Astrocyte (in vitro differentiated cells and primary cell): ENCODE data around the gene ZGPAT. TPM values are rescaled to one million over a fixed set of nuclear protein-coding genes. Genes with fewer than 3 reads are reported as not detected.

ENCODE experiments used
- DNase-seq: peaks from one replicate; pipeline ENCODE4 v3.0.0-alpha.2; 2010; ENCODE audit warnings: low read depth
- FAIRE-seq: peaks from 2 replicates; lab custom pipeline; 2011; peaks lifted over from hg19 to GRCh38; lab: Jason Lieb, UNC
- H2AFZ ChIP-seq: 2 replicates; pipeline ENCODE4 v1.6.0; 2012; ENCODE audit warnings: low read depth, low read length, inconsistent platforms
- H3K27ac ChIP-seq: 2 replicates; pipeline ENCODE4 v1.5.1; 2011; ENCODE audit warnings: low read depth, low read length, inconsistent platforms
- H3K27me3 ChIP-seq: 2 replicates; pipeline ENCODE4 v1.6.0; 2011; ENCODE audit warnings: low read length, inconsistent platforms; ENCODE audit not compliant: insufficient read depth
- H3K36me3 ChIP-seq: 2 replicates; pipeline ENCODE4 v1.5.1; 2011; ENCODE audit warnings: low read length, inconsistent platforms; ENCODE audit not compliant: insufficient read depth
- H3K4me1 ChIP-seq: 2 replicates; pipeline ENCODE4 v1.5.1; 2011; ENCODE audit warnings: low read length, inconsistent platforms; ENCODE audit not compliant: insufficient read depth
- H3K4me2 ChIP-seq: 2 replicates; pipeline ENCODE4 v1.6.0; 2012; ENCODE audit warnings: low read length, inconsistent platforms
- H3K4me3 ChIP-seq: 2 replicates; pipeline ENCODE4 v1.5.1; 2011; ENCODE audit warnings: low read depth, mild to moderate bottlenecking, low read length, inconsistent platforms; ENCODE audit not compliant: insufficient read depth
- H3K79me2 ChIP-seq: 2 replicates; pipeline ENCODE4 v1.6.0; 2012; ENCODE audit warnings: mild to moderate bottlenecking, low read length, inconsistent platforms; ENCODE audit not compliant: insufficient read depth
- H3K9ac ChIP-seq: 2 replicates; pipeline ENCODE4 v1.6.0; 2012; ENCODE audit warnings: mild to moderate bottlenecking, low read length, inconsistent platforms
- H3K9me3 ChIP-seq: 2 replicates; pipeline ENCODE4 v1.5.1; 2012; ENCODE audit warnings: low read depth, mild to moderate bottlenecking, low read length, inconsistent platforms; ENCODE audit not compliant: insufficient read depth
- H4K20me1 ChIP-seq: 2 replicates; pipeline ENCODE4 v1.6.0; 2012; ENCODE audit warnings: low read length, inconsistent platforms; ENCODE audit not compliant: insufficient read depth
- H3K27ac Mint-ChIP-seq: one replicate; pipeline ENCODE4 v1.8.0; 2021; ENCODE audit warnings: mild to moderate bottlenecking, mixed read lengths; ENCODE audit not compliant: unreplicated experiment
- H3K27me3 Mint-ChIP-seq: one replicate; pipeline ENCODE4 v1.8.0; 2021; ENCODE audit warnings: low read depth, mixed read lengths; ENCODE audit not compliant: unreplicated experiment
- H3K36me3 Mint-ChIP-seq: one replicate; pipeline ENCODE4 v1.8.0; 2021; ENCODE audit warnings: low read depth, mixed read lengths; ENCODE audit not compliant: unreplicated experiment
- H3K4me1 Mint-ChIP-seq: one replicate; pipeline ENCODE4 v1.8.0; 2021; ENCODE audit warnings: low read depth, mixed read lengths; ENCODE audit not compliant: unreplicated experiment
- H3K4me3 Mint-ChIP-seq: one replicate; pipeline ENCODE4 v1.8.0; 2021; ENCODE audit warnings: mild to moderate bottlenecking, moderate library complexity, mixed read lengths; ENCODE audit not compliant: unreplicated experiment
- H3K9me3 Mint-ChIP-seq: one replicate; pipeline ENCODE4 v1.8.0; 2021; ENCODE audit warnings: mild to moderate bottlenecking, mixed read lengths; ENCODE audit not compliant: unreplicated experiment
- EZH2 ChIP-seq: IDR thresholded peaks from 2 replicates; pipeline ENCODE4 v1.6.1; 2012; ENCODE audit warnings: mild to moderate bottlenecking, low read length, inconsistent platforms; ENCODE audit not compliant: insufficient read depth
- total RNA-seq: library from RNA; stranded (reverse); gene quantifications from 2 replicates; pipeline ENCODE4 v1.2.1, GENCODE V29; 2021
- TF ChIP-seq, protein P1 (sequence below): IDR thresholded peaks from 2 replicates; pipeline ENCODE4 v1.5.1; 2011; ENCODE audit warnings: low read depth, mild to moderate bottlenecking, inconsistent platforms, low read length, moderate library complexity; ENCODE audit not compliant: insufficient read depth

Gene ZGPAT
- total RNA-seq, 1 donor from 2014 or later, result 24.8 TPM

DNA sequence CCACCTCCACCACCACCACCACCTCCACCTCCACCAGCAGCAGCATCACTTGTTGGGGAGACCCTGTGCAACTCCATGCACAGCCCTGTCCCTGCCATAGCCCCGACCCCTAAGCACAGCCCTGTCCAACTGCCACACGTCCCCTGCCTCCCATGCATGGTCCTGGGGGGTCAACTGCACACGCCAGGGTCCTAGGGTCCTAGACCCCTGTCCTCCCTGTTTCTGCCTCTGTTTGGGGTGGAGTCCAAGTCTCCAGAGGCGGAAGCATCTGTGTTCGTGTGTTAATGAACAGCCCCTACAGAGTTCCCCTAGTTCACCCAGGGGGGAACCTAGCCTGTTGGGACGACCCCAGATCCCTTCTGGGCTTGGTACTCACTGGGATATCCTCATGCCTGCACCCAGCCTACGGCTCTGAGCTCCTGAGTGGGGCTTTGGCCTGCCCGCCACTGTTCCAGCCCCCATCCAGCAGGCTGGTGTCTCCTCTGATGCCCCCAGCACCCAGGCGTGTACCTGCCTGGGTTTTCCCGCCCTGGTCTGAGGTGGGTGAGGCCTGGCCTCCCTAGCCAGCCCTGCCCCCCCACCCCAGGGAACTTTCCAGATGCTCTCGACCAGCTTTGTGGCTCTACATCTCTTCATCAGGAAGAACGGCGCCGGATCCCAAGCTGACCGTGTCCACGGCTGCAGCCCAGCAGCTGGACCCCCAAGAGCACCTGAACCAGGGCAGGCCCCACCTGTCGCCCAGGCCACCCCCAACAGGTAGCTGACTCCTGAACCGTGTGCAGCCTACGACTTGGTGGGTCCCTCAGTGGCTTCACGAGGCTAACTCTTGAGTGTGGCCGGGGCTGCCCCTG, 13.9 kb upstream of the ZGPAT start:
- Histone ChIP-seq H3K27ac (no peak overlapping the region), H3K27me3 (no peaks in the 10 kb centered on the region), H2AFZ (no peak overlapping the region), H3K4me1 (peaks cover 25% of the 10 kb centered on the region), H3K4me2 (no peak overlapping the region), H3K79me2 (peaks cover 9% of the 10 kb centered on the region), H3K9me3 (no peaks in the 10 kb centered on the region), H3K4me3 (no peak overlapping the region), H4K20me1 (no peaks in the 10 kb centered on the region), H3K36me3 (no peaks in the 10 kb centered on the region), H3K9ac (no peak overlapping the region)
- Mint-ChIP-seq H3K27ac (peak overlapping the region; percentile 47), H3K9me3 (no peaks in the 10 kb centered on the region), H3K27me3 (no peaks in the 10 kb centered on the region), H3K4me1 (peaks cover 3% of the 10 kb centered on the region), H3K4me3 (no peak overlapping the region), H3K36me3 (peaks cover 3% of the 10 kb centered on the region)
- no peak for TF ChIP-seq EZH2
- TF ChIP-seq, protein P1, sequence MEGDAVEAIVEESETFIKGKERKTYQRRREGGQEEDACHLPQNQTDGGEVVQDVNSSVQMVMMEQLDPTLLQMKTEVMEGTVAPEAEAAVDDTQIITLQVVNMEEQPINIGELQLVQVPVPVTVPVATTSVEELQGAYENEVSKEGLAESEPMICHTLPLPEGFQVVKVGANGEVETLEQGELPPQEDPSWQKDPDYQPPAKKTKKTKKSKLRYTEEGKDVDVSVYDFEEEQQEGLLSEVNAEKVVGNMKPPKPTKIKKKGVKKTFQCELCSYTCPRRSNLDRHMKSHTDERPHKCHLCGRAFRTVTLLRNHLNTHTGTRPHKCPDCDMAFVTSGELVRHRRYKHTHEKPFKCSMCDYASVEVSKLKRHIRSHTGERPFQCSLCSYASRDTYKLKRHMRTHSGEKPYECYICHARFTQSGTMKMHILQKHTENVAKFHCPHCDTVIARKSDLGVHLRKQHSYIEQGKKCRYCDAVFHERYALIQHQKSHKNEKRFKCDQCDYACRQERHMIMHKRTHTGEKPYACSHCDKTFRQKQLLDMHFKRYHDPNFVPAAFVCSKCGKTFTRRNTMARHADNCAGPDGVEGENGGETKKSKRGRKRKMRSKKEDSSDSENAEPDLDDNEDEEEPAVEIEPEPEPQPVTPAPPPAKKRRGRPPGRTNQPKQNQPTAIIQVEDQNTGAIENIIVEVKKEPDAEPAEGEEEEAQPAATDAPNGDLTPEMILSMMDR, result no peak
- FAIRE-seq (no peak), DNase-seq (no peak)

DNA sequence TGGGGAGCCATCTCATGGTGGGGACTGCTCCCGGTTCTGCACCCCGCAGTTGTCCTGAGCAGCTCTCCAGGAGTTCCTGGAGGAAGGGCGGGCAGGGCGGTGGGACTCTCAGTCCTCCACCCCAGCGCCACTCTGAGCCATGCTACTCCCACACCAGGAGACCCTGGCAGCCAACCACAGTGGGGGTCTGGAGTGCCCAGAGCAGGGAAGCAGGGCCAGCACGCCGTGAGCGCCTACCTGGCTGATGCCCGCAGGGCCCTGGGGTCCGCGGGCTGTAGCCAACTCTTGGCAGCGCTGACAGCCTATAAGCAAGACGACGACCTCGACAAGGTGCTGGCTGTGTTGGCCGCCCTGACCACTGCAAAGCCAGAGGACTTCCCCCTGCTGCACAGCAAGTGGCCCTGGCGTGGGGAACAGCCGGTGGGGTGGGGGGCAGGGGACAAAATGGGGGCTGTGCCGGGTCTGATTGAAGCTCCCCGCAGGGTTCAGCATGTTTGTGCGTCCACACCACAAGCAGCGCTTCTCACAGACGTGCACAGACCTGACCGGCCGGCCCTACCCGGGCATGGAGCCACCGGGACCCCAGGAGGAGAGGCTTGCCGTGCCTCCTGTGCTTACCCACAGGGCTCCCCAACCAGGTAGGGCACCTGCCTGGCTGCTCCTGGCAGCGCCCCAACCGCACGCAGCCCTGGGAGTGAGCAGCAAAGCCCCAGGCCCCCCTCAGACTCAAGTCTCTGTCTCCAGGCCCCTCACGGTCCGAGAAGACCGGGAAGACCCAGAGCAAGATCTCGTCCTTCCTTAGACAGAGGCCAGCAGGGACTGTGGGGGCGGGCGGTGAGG, 13.0 kb upstream of the ZGPAT start:
- no peaks in the 10 kb centered on the region for H3K36me3 ChIP-seq
- H3K9me3 ChIP-seq, result no peaks in the 10 kb centered on the region
- no peak overlapping the region for H3K4me2 ChIP-seq
- no peak overlapping the region for H3K27ac ChIP-seq
- Mint-ChIP-seq H3K27me3 (no peaks in the 10 kb centered on the region), H3K36me3 (peaks cover 3% of the 10 kb centered on the region), H3K4me3 (no peak overlapping the region), H3K4me1 (peaks cover 6% of the 10 kb centered on the region), H3K27ac (no peak overlapping the region), H3K9me3 (no peaks in the 10 kb centered on the region)
- H2AFZ ChIP-seq, result no peak overlapping the region
- H3K9ac ChIP-seq, result no peak overlapping the region
- peaks cover 33% of the 10 kb centered on the region for H3K4me1 ChIP-seq
- H3K27me3 ChIP-seq, result no peaks in the 10 kb centered on the region
- no peaks in the 10 kb centered on the region for H4K20me1 ChIP-seq
- TF ChIP-seq, protein P1, result no peak
- no peak for TF ChIP-seq EZH2
- FAIRE-seq, result no peak
- DNase-seq, result no peak
- H3K4me3 ChIP-seq, result no peak overlapping the region
- H3K79me2 ChIP-seq, result peaks cover 12% of the 10 kb centered on the region
